NOMO-1 treated with dmso at 0.1 percent for 144 hours (cell line): ENCODE data around the gene IFNA13.
"Not testable (repeated sequence)": the region's sequence is repeated elsewhere in the genome, so short reads cannot be mapped to it uniquely, and the experiment has no call there.

Experiments used
- DNase-seq: peaks from one replicate; lab custom pipeline; 2025; ENCODE audit not compliant: unreplicated experiment; lab: John Stamatoyannopoulos, UW

The IFNA13 gene

DNA sequence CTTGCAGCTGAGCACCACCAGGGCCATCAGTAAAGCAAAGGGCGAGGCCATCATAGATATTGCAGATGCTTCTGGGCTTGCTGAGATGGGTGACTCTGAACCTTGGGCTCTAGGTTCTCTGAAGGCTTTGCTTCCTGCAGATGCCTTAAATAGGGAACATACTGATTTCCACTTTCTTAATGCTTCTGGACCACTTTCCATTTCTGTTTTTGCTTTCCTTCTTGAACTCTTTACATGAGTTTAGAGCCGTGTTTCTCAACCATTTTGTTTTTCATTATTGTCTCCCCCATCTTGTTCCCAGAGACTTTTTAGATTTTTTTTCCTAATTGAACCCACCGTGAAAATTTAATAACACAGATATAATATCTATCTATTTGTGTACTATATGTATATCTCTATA, at the start of gene IFNA13:
IFNA13 (minus strand) TSS at position 101 of the 400 bp plus-strand sequence; CDS start at position 54, 47 bp downstream.
- no peak for DNase-seq

DNA sequence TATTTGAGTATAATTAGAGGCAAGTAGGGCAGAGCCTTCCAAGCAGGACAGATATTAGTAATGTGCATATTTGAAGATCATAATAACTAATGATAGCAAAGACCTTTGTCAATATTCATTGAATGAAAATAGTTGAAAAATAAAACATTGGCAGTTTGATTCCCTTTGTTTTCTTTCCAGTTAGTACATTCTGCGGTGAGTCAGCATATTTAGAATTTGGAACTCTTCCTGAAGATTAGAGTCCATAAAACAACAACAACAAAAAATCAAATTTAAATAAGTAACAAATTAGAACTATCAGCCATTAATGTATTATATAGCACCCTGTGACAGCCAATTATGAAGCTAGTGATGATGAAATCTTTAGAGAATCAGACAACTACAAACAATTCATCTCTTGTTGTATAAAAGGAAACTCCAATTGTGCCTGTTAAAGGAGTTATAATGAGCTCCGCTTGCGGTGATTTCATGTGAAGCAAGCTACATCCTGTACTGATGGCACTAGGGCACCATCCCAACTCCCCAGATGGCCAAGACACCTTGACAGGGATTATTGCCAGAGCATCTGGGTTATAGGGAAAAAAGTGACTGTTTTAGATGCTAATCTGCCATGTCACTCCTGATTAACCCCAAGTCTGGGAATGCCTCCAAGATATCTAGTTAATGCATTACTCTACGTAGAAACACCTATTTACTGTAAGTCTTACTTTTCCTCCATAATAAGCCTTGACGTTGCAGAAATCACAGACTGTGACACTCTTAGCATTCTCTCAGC, 47.8 kb upstream of the IFNA13 start:
- DNase-seq: no peak

DNA sequence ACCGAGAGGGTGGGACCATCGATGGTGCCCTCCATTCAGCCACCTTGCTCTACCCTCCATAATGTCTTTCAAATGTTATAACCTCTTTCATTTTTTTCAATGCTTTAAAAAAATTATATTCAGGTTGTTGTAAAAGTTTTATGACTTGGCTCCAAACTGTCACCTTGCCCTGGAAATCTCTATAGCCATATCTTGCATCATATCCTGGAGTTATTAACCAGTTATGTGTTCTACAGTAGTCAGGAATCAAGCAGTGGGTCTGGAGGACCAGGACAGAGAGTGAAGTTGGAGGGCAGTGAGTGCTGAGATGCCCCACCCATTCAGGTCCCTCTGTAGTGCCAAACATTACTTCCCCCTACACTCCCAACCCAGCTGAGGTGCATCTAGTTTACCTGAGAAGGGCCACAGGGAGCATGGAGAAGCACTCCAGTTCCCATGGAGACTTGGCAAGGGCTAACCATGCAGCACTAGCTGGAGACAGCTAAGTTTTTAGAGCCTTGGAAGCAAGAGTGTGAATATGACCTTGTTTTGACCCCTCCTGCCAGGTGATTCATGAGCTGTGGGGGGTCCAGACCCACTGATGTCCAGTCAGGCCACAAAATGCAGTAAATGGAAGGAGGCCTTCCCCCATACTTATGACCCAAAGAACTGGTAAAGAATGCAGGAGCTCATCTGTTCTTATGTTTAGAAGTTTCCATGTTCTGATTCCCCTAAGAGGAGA, 46.5 kb upstream of the IFNA13 start:
- DNase-seq: no peak

DNA sequence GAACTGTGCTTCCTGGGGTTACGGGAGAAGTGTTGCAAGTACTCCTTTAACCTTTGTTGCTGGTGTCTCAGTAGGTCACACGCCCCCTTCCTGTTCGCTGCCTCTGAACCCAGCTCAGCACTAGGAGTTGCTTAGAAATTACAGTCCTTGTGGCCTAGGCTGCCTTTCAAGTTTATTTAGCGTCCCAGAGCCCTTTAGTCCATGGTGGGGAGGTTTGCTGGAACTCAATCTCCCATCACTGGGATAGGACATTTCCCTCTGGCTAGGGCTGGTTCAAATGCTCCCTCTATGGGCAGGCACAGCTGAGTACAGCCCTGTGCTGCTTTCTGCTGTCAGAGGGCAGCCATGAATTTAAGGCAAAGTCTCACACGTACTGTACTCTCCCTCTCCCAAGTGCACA, 45.8 kb upstream of the IFNA13 start:
- DNase-seq: no peak

DNA sequence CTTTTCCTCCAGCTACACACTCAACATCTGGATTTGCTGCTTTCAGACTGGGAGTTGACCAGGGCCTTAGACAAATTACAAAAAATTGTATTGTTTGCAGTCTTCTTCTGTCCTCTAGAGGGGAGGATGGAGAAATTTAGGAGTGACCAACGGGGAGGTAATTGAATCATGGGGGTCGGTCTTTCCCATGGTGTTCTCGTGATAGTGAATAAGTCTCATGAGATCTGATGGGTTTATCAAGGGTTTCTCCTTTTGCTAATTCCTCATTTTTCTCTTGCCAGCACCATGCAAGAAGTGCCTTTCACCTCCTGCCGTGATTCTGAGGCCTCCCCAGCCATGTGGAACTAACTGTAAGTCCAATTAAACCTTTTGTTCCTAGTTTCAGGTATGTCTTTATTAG, 45.3 kb upstream of the IFNA13 start:
- no peak for DNase-seq

DNA sequence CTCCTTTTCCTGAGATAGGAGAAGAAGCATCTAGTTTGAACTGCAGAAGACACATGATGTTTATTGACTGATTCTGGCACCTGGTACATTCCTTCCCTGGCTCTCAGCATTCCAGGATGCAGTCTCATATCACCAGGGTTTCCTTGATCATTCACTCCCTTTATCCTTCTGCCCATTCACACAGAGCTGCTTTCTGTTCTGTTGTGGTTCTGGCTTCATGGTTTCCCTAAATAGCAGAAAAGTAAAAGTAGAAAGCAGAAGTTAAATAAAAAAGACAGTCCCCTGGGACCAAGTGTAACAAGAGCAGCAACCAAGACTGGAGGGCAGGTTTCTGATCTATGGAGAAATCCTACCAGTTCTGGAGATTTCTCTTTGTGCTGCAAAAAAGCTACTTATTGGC, 44.2 kb upstream of the IFNA13 start:
- no peak for DNase-seq

DNA sequence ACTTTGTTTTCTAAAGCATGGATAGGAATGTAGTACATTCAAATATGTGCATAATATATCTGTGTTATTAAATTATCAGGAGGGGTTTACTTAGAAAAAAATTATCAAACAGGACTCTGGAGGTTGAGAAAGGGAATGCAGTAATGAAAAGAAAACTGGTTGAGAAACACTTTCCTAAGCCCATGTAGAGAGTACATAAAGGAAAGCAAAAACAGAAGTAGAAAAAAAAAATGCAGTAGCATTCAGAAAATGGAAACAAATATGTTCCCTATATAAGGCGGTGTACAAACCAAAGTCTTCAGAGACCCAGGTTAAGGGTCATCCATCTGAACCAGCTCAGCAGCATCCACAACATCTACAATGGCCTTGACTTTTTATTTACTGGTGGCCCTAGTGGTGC, 41.0 kb upstream of the IFNA13 start, which contains the start of gene IFNA8:
IFNA8 (plus strand) TSS at position 301 of the 400 bp plus-strand sequence; CDS start at position 361, 60 bp downstream.
- DNase-seq: no peak

DNA sequence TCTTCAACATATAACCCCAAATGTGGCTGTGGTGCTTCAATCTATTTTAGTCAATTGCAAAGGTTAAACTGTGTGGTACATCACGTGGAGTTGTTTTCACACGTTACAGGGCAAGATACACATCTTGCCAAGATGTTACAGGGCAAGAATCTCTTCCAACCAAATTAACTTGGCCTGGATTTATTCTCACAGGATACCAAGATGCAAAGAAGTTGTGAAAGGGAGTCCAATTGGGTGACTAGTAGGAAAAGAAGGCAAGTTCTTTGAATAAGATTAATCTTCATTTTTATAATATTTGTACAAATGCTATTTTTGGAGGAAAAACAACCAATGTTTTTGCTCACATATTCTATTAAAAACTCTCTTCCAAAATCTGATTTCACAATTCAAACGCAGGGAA, 36.3 kb upstream of the IFNA13 start:
- no peak for DNase-seq

DNA sequence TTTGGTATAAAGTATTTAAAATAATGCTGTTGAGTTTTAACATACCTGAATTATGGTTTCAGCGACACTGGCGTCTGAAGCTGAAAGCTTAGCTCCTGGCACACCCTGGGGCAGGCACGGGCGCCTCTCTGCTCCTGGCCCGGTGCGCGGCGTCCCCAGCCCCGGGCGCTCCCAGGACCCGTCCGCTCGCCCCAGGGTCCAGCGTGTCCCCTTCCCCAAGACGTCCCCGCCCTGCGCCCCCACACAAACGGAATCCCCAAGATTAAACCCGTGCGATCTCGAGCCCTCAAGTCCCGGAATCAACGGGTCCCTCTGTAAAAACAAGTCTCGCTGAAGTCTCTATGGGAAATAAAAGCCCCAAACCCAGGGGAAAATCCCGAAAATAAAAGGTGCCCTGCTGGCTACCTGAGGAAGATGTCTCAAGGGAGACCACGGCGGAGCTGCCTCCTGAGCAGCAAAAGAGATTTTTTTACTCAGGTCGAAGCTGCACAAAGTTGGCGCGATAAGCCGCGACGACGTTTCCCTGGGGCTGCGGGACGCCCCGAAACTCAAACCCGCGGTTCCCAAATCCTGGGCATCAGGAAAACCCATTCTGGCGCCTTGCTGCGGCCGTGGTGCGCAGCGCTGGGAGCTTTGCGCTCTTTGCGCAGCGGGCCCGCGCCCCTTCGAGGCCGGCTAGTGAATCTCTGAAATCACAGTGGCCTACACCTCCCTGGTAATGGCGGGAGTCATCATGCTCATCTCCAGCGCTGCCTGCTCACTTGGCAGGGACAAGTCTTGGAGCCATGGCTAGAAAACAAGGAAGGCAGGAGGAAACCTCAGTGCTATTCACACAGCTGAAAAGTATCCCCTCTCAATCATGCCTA, 34.8 kb upstream of the IFNA13 start:
- DNase-seq: no peak

DNA sequence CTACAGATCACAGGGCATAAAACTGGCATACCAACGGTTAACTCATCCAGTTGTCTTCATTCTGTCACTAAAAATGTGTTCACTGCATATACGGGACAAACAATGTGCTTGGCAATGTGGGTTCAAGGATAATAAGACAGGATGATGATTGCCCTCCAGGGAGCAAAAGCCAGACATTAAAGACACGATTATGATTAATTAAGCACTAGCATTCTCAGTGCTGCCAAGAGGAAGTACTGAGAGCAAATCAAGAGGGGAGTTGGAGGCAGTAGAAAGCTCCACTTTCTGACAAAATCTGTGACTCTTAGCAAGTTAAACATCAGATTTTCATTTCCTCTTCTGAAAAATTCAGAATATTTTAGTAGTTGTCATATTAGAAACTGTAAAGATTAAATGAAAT, 32.1 kb upstream of the IFNA13 start:
- DNase-seq: no peak

DNA sequence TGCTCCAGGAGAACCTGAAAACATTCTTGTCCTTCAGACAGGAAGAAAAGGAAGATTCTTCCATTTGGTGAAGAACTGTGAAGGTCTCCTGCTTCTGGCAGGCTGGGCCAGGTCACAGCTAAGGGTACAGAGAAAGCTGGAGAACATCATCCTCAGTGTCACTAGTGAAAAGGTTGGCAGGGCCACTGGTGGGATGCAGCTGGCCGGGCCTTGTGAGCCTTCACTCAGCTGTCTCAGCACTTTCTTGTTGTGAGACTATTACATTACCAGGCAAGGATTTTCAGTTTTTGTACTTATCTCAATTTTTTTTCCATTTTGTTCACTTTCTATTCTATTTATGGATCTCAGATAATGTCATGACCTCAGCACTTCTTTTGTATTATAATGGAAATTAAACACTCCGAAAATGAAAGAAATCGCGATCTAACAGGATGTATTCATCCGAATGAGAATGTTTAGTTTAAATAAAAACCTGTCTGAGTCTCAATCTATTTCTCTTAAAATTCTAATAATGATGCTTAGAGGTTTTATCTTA, 31.2 kb upstream of the IFNA13 start:
- no peak for DNase-seq

DNA sequence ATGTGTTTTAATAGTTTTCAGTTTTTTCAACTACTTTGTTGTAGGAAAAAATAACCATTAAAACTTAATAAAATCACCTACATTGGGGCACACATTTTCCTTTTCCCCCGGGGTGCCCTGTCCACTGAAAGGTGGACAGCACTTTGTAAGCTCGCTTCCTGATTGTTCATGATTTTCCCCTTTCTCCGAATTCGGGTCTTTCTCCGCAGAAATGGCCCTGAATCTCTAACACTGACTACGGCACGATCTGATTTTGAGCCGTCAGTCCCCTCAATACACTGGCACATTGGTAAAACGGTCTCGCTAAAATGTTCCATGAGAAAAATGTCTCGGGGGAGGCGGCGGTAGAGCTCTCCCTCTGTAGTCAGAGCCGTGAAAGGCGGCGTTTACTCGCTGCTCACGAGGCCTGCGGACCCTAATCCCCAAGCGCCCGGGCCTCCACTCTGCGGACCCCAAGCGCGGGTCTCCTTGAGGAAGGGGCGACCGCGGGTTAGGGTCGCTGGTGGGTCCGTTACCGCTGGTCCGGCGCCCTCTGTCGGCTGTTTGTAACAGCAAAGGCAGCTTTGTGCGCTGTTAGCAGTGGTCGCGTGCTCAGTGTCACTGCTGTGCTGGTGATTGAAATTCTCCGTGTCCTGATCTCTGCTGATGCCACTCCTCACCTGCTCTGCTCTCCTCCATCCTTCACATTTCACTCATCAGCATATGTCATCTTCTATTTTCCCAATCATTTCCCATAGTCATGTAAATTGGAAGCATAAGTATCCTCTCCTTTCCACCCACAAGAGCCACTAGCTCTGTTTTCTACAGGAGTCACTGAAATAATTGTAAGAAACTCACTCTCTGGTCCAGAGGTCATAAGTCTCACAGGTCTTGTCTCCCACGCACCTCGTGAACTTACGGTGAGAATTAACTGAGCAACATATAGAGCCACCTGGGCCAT, 28.2 kb upstream of the IFNA13 start:
- DNase-seq: no peak

DNA sequence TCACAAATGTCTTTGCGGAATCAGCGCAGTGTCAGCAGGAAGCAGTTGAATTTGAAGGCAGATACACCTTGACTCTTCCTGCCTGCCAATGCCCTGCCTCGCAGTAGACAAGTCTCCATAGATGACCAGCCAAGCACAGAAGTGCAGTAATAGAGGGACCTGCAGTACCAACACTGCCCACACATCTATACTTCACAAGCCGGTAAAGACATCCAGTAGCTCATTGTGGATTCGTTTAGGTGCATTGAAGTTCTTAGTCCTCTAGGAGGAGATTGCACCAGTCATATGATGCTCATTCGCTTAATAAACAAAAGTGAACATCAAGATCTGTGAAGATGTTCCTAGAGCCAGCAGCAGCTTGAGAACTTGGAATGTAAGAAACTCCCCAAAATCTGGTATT, 24.4 kb upstream of the IFNA13 start:
- no peak for DNase-seq

DNA sequence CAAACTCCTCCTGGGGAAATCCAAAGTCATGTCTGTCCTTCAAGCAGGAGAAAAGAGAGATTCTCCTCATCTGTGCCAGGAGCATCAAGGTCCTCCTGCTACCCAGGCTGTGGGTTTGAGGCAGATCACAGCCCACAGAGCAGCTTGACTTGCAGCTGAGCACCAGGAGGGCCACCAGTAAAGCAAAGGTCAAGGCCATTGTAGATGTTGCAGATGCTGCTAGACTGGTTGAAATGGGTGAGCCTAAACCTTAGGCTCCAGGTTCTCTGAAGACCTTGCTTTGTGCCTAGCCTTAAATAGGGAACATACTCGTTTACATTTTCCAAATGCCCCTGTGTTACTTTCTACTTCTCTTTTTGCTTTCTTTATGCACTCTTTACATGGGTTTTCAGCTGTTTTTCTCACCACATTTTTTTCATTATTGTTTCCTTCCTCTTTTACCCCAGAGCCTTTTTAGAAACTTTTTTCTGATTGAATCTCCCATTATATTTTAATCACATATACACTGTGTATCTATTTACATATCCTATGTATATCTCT, 17.3 kb upstream of the IFNA13 start, which contains the start of gene IFNA2:
IFNA2 (minus strand) TSS at position 268 of the 540 bp plus-strand sequence; CDS start at position 199, 69 bp downstream.
- DNase-seq: no peak

DNA sequence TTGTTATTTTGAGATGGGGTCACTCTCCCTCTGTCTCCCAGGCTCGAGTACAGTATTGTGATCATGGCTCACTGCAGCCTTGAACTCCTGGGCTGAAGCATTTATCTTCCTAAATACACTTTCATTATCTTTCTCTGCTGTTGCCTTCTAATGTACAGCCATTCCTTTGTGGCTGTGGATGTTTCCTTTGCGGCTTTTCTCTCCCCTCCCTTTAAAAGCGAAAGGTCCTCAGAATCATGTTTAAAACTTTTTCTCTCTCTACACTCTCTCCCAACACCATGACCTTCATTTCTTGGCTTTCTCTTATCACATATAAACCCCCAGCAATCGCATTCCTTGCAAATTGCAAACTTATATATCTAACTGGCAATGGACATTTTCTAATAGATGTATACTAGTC, 15.8 kb upstream of the IFNA13 start:
- no peak for DNase-seq

DNA sequence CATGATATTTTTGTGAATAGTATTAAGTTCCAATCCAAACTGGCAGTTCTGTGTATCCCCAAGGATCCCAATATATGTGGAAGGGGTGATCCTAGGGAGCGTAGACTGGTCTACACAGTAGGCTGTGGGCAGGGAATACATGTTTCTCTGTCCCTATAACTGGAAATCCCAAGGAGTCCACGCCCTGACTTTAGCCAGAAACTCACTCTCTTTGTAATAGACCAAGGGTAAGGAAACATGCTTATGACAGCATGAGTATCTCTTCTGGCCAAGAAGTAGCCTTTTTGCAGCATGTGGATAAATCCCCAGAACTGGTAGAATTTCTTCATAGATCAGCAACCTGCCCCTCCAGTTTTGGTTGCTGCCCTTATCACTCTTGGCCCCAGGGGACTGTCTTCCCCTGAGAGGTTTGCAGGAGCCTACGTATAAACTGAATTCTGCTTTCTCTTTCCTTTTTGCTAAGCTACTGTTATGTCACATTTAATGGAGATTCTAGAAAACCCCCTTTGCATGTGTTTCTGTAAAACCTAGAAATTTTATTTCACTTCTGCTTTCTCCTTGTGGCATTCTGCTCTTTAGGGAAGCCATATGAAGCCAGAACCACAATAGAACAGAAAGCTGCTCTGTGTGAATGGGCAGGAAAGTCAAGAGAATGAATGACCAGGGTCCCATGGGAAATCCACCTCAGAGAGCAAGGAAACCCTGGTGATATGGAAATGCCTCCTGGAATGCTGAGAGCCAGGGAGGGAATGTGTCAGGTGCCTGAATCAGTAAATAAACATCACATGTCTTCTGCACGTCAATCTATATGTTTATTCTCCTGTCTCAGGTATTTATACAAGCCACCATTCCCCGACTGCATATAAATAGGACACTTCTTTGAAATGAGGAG, 13.8 kb upstream of the IFNA13 start:
- no peak for DNase-seq

DNA sequence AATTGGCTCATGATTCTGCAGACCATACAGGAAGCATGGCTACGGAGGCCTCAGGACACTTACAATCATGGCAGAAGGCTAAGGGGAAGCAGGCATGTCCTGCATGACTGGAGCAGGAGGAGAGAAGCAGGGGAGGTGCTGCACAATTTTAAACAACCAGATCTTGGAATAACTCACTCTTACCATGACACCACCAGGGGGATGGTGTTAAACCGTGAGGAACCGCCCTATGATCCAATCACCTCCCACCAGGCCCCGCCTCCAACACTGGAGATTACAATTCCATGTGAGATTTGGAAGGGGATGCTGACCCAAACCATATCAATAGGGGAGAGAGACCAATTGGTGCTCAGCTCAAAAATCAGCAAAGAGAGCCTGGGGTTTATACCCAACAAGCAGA, 3.6 kb upstream of the IFNA13 start:
- not testable (repeated sequence) for DNase-seq

DNA sequence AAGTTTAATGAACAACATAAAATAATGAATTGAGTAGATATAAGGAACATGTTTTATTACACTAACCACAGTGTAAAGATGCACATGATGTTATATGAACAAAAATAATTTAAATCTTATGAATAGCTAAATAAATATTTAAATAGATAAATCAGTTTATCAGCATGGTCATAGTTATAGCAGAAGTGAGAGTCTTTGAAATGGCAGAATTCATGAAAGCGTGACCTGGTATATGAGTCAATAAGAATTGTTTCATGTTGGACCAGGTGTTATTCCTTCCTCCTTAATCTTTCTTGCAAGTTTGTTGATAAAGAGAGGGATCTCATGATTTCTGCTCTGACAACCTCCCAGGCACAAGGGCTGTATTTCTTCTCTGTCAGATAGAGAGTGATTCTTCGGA, 688 bp downstream of the IFNA13 start:
- not testable (repeated sequence) for DNase-seq

DNA sequence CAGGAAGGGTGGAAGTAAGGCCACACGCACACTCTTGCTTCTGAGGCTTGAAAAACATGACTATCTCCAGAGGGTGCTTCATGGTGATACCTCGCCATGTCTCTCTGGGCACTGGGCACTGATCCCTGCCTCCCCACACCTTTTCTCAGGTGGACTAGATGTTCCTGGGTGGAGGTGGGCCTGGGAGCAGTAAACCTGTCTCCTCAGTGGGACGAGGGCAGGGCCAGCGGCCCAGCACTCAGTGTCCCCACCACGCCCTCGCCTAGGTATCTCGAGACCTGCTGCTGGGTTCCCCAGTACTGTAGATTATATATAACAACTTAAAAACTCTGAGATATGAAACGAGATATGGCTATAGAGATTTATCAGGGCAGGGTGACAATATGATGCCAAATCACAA, 5.6 kb downstream of the IFNA13 start:
- DNase-seq: no peak
